ENCODE measurements around the gene MYH11. TPM values are rescaled to one million over a fixed set of nuclear protein-coding genes. Genes with fewer than 3 reads are reported as not detected.
"Not testable (repeated sequence)": the region's sequence is repeated elsewhere in the genome, so short reads cannot be mapped to it uniquely, and the experiment has no call there.

MYH11 gene
- total RNA-seq, 1 experiment from 2014 or later, result not detected

- Histone ChIP-seq H3K27ac (ENCODE audit: low read depth, low read length, poor library complexity, severe bottlenecking) (no peak overlapping the region), H3K4me1 (ENCODE audit: insufficient read depth, low read length, poor library complexity, severe bottlenecking) (no peaks in the 10 kb centered on the region), H3K4me3 (ENCODE audit: low read depth, low read length, poor library complexity, severe bottlenecking) (no peak overlapping the region), H3K9me3 (ENCODE audit: low read depth, low read length, poor library complexity, severe bottlenecking) (no peaks in the 10 kb centered on the region), H3K27me3 (replicated peaks; ENCODE audit: insufficient read depth, low read depth, low read length, poor library complexity) (no peaks in the 10 kb centered on the region), H3K36me3 (ENCODE audit: insufficient read depth, low read length, poor library complexity, severe bottlenecking) (peaks cover 4% of the 10 kb centered on the region)
- no peak for TF ChIP-seq EZH2 (IDR thresholded peaks at IDR 0.05; ENCODE audit: borderline replicate concordance, low read depth, low read length, poor library complexity, severe bottlenecking)
- no peak for TF ChIP-seq CTCF (conservative IDR thresholded peaks at IDR 0.05; ENCODE audit: low read depth, low read length)
- intact Hi-C loops (cut with micrococcal nuclease; ENCODE audit: unreplicated experiment), result no loop called here
- no TSS peak for BruUV-seq (replicated peaks)
- DNase-seq (ENCODE audit: low spot score), result no peak
- ChIA-PET POLR2A (ENCODE audit: low non-redundant PET) (no interaction called here), CTCF (no interaction called here)
These were observed 127.7 kb downstream of the MYH11 start for GRCh38 chr16:15729152-15729551.

GRCh38 chr16:15727697-15728096 is 129.1 kb downstream of the MYH11 start:
- H3K9me3 ChIP-seq (ENCODE audit: low read depth, low read length, poor library complexity, severe bottlenecking); H3K36me3 ChIP-seq (ENCODE audit: insufficient read depth, low read length, poor library complexity, severe bottlenecking); POLR2A ChIA-PET (ENCODE audit: low non-redundant PET); CTCF ChIA-PET; intact Hi-C loops (cut with micrococcal nuclease; ENCODE audit: unreplicated experiment); DNase-seq (ENCODE audit: low spot score); H3K27ac ChIP-seq (ENCODE audit: low read depth, low read length, poor library complexity, severe bottlenecking); H3K4me1 ChIP-seq (ENCODE audit: insufficient read depth, low read length, poor library complexity, severe bottlenecking); BruUV-seq (replicated peaks); H3K4me3 ChIP-seq (ENCODE audit: low read depth, low read length, poor library complexity, severe bottlenecking); H3K27me3 ChIP-seq (replicated peaks; ENCODE audit: insufficient read depth, low read depth, low read length, poor library complexity): not testable (repeated sequence)

- no peaks in the 10 kb centered on the region for H3K27me3 ChIP-seq (replicated peaks; ENCODE audit: insufficient read depth, low read depth, low read length, poor library complexity)
- no peaks in the 10 kb centered on the region for H3K4me1 ChIP-seq (ENCODE audit: insufficient read depth, low read length, poor library complexity, severe bottlenecking)
- DNase-seq (ENCODE audit: low spot score), result no peak
- BruUV-seq (replicated peaks), result no TSS peak
- H3K4me3 ChIP-seq (ENCODE audit: low read depth, low read length, poor library complexity, severe bottlenecking), result no peak overlapping the region
- no peak for TF ChIP-seq CTCF (conservative IDR thresholded peaks at IDR 0.05; ENCODE audit: low read depth, low read length)
- no peak for TF ChIP-seq EZH2 (IDR thresholded peaks at IDR 0.05; ENCODE audit: borderline replicate concordance, low read depth, low read length, poor library complexity, severe bottlenecking)
- peaks cover 4% of the 10 kb centered on the region for H3K36me3 ChIP-seq (ENCODE audit: insufficient read depth, low read length, poor library complexity, severe bottlenecking)
- no peaks in the 10 kb centered on the region for H3K9me3 ChIP-seq (ENCODE audit: low read depth, low read length, poor library complexity, severe bottlenecking)
- ChIA-PET CTCF (no interaction called here), POLR2A (ENCODE audit: low non-redundant PET) (no interaction called here)
- intact Hi-C loops (cut with micrococcal nuclease; ENCODE audit: unreplicated experiment), result no loop called here
- H3K27ac ChIP-seq (ENCODE audit: low read depth, low read length, poor library complexity, severe bottlenecking), result no peak overlapping the region
These were observed 130.1 kb downstream of the MYH11 start for GRCh38 chr16:15726715-15727114.

GRCh38 chr16:15725641-15726240 is 131.1 kb downstream of the MYH11 start:
- no peaks in the 10 kb centered on the region for H3K9me3 ChIP-seq (ENCODE audit: low read depth, low read length, poor library complexity, severe bottlenecking)
- H3K4me3 ChIP-seq (ENCODE audit: low read depth, low read length, poor library complexity, severe bottlenecking), result no peak overlapping the region
- POLR2A ChIA-PET (ENCODE audit: low non-redundant PET), result no interaction called here
- CTCF ChIA-PET, result no interaction called here
- TF ChIP-seq CTCF (conservative IDR thresholded peaks at IDR 0.05; ENCODE audit: low read depth, low read length) (no peak), EZH2 (IDR thresholded peaks at IDR 0.05; ENCODE audit: borderline replicate concordance, low read depth, low read length, poor library complexity, severe bottlenecking) (no peak)
- DNase-seq (ENCODE audit: low spot score), result no peak
- H3K27ac ChIP-seq (ENCODE audit: low read depth, low read length, poor library complexity, severe bottlenecking), result no peak overlapping the region
- H3K36me3 ChIP-seq (ENCODE audit: insufficient read depth, low read length, poor library complexity, severe bottlenecking), result peaks cover 4% of the 10 kb centered on the region
- H3K27me3 ChIP-seq (replicated peaks; ENCODE audit: insufficient read depth, low read depth, low read length, poor library complexity), result no peaks in the 10 kb centered on the region
- BruUV-seq (replicated peaks), result TSS peak; percentile 34
- intact Hi-C loops (cut with micrococcal nuclease; ENCODE audit: unreplicated experiment), result no loop called here
- no peaks in the 10 kb centered on the region for H3K4me1 ChIP-seq (ENCODE audit: insufficient read depth, low read length, poor library complexity, severe bottlenecking)

Data from A673 (cell line).